IPS-20b (cell line): ENCODE results near the gene IFITM2.

ENCODE experiments used
- H3K27ac ChIP-seq: one replicate; pipeline ENCODE4 v1.5.1; 2013; ENCODE audit warnings: low read length
- H3K27me3 ChIP-seq: 2 replicates; pipeline ENCODE4 v1.6.1; 2013; ENCODE audit warnings: mild to moderate bottlenecking, low read length, inconsistent platforms; ENCODE audit not compliant: insufficient read depth
- H3K36me3 ChIP-seq: 2 replicates; pipeline ENCODE4 v1.6.1; 2013; ENCODE audit warnings: low read depth, mild to moderate bottlenecking, inconsistent platforms, low read length, moderate library complexity; ENCODE audit not compliant: insufficient read depth
- H3K4me1 ChIP-seq: 2 replicates; pipeline ENCODE4 v1.6.1; 2013; ENCODE audit warnings: mild to moderate bottlenecking, control low read depth, inconsistent platforms, low read length, moderate library complexity; ENCODE audit not compliant: insufficient read depth
- H3K4me3 ChIP-seq: 2 replicates; pipeline ENCODE4 v1.5.1; 2013; ENCODE audit warnings: mild to moderate bottlenecking, low read length, inconsistent platforms
- H3K9ac ChIP-seq: 2 replicates; pipeline ENCODE4 v1.6.1; 2013; ENCODE audit warnings: low read depth, mild to moderate bottlenecking, inconsistent platforms, low read length, moderate library complexity
- H3K9me3 ChIP-seq: 2 replicates; pipeline ENCODE4 v1.6.1; 2013; ENCODE audit warnings: mild to moderate bottlenecking, low read depth, low read length, inconsistent platforms; ENCODE audit not compliant: insufficient read depth

IFITM2 gene

DNA sequence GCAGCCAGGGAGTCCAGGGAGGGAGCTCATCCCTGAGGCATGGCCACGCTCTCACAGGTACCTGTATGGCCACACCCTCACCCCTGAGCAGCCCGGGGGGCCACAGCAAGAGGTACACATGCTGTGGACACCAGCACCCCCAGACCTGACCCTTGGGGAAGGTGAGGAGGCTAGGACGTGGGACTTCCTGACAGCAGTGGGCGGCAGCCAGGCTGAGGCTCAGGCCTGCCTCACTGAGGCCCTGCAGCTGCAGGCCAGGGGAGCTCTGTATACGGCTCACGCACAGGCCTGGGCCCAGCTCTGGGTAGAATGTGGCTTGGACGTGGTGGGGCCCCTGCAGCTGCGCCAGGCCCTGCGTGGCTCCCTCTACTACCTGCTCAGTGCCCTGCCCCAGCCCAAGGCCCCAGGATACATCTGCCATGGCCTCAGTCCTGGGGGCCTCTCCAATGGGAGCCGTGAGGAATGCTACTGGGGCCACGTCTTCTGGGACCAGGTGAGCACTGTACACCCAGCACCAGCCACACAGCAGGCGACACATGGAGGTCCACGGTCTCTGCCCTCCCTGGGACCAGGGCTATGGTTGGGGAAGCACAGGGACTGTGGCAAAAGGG lies 16.9 kb upstream of the IFITM2 start:
- Histone ChIP-seq H3K27me3 (peaks cover 19% of the 10 kb centered on the region), H3K4me1 (peaks cover 3% of the 10 kb centered on the region; the same call in 1 of the 2 replicates), H3K4me3 (no peak overlapping the region), H3K9ac (no peak overlapping the region), H3K36me3 (peaks cover 18% of the 10 kb centered on the region), H3K27ac (no peak overlapping the region), H3K9me3 (no peaks in the 10 kb centered on the region)

DNA sequence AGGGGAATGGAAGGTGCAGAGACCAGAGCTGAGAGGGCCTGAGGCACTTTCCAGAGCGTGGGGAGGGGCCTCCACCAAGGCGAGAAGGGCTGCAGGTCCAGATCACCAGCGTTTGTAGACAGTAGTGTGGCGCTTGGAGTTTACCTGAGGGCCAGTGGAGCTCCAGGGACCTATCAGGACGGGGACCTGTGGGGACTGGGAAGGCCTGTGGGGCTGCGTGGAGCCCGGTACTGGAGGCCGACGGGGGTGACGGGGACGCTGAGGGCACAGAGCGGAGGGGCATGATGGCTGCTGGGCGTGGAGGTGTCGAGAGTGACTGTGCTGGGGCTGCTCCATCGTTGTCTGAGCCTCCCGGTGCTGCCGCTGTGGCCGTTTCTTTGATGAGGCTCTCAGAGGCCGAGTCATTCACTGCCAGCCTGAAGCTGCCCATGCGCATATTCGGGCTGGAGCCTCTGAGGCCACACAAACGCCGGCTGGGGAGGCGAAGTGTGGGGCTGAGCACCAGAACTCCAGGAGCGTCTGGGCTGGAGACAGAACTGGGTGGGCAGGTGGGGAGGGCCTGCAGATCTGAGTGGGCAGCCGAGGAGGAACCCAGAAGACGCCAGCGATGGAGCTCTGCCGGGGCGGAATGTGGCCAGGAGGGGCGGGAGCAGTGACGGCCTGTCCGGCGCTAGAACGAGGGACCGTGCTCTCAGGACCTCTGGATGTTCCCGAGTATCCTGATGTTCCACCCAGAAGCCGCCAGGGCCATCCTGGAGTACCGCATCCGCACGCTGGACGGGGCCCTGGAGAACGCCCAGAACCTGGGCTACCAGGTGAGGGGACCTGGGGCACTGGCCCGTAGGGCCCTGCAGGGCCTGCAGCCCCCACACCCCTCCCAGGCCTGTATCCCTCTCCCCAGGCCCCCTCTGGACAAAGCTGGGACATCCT lies 16.1 kb upstream of the IFITM2 start:
- H3K36me3 ChIP-seq, result peaks cover 18% of the 10 kb centered on the region
- H3K9me3 ChIP-seq, result no peaks in the 10 kb centered on the region
- H3K4me1 ChIP-seq, result peaks cover 3% of the 10 kb centered on the region; the same call in 1 of the 2 replicates
- H3K9ac ChIP-seq, result no peak overlapping the region
- H3K27me3 ChIP-seq, result peaks cover 19% of the 10 kb centered on the region
- no peak overlapping the region for H3K27ac ChIP-seq
- H3K4me3 ChIP-seq, result no peak overlapping the region

DNA sequence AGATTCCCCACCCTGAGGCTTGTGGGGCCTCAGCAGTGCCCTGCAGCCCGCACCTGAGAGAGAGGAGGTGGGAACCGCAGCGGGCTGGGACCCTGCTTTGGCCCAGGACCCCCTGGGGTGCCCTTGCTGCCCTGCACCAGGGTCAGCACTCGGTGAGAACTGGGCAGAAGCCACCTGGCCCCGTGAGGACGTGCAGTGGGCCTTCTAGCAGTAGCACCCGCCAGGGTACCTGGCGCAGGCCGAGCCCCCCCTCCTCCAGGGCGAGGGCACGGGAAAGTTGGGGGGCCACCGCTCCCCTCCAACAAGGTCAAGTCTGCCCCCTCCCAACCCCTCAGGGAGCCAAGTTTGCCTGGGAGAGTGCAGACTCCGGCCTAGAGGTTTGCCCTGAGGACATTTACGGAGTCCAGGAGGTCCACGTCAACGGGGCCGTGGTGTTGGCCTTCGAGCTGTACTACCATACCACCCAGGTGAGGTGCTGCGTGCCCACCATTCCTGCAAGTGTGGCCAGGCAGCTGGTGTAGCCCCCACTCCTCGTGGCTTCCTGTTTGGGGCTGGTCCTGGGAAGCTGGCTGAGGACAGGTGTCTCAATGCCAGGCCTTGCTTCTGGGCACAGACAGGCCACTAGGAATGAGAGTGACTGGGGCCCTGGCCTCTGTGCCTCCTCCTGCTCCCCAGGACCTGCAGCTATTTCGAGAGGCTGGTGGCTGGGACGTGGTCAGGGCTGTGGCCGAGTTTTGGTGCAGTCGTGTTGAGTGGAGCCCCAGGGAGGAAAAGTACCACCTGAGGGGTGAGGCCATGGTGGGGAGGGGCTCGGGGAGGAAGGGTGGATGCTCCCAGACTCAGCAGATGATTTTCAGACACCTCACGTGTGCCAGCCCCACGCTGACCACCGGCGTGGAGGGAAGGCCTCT lies 15.2 kb upstream of the IFITM2 start:
- H3K36me3 ChIP-seq, result peaks cover 18% of the 10 kb centered on the region
- no peaks in the 10 kb centered on the region for H3K9me3 ChIP-seq
- peaks cover 3% of the 10 kb centered on the region; the same call in 1 of the 2 replicates for H3K4me1 ChIP-seq
- no peak overlapping the region for H3K27ac ChIP-seq
- H3K27me3 ChIP-seq, result peaks cover 13% of the 10 kb centered on the region
- H3K4me3 ChIP-seq, result no peak overlapping the region
- no peak overlapping the region for H3K9ac ChIP-seq

DNA sequence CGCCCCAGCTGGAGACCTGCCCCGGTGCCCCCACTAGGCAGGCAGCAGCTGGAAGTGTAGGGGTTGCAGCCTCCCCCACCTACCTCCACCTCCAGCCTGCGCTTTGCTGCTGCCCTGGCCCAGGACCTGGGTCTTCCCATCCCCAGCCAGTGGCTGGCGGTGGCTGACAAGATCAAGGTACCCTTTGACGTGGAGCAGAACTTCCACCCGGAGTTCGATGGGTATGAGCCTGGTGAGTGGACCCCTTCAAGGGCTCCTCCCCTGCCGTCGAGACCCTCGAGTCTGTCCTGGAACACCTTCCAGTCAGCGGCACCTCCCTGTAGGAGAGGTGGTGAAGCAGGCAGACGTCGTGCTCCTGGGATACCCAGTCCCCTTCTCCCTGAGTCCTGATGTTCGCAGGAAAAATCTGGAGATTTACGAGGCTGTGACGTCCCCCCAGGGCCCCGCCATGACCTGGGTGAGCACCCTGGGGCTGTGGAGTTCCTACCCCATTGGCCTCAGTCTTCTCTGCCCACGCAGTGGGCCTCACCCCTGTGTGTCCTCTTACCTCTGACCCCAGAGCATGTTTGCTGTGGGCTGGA lies 14.3 kb upstream of the IFITM2 start:
- peaks cover 18% of the 10 kb centered on the region for H3K36me3 ChIP-seq
- H3K9me3 ChIP-seq, result no peaks in the 10 kb centered on the region
- H3K27me3 ChIP-seq, result peaks cover 4% of the 10 kb centered on the region
- H3K27ac ChIP-seq, result no peak overlapping the region
- H3K9ac ChIP-seq, result no peak overlapping the region; the same call in 1 of the 2 replicates
- H3K4me3 ChIP-seq, result no peak overlapping the region
- H3K4me1 ChIP-seq, result no peaks in the 10 kb centered on the region; the same call in 1 of the 2 replicates

DNA sequence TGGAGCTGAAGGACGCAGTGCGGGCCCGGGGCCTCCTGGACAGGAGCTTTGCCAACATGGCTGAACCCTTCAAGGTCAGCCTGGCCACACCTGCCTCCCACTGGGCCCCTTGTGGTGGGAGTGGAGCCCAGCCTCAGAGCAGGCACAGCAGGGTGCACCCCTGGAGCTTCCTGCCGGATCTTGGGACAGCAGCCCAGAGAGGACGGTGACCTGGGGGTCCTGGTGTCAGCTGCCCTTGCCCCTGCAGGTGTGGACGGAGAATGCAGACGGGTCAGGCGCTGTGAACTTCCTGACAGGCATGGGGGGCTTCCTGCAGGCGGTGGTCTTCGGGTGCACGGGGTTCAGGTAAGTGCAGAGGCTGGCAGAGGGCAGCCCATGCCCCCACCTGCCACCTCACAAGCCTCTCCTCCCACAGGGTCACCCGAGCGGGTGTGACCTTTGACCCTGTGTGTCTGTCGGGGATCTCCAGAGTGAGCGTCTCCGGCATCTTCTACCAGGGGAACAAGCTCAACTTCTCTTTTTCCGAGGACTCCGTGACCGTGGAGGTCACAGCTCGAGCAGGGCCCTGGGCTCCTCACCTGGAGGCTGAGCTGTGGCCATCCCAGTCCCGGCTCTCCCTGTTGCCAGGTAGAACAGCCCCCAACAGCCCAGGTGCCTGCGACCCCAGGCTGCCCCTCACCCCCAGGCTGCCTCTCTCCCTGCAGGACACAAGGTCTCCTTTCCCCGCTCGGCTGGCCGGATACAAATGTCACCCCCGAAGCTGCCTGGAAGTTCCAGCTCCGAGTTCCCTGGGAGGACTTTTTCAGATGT lies 13.6 kb upstream of the IFITM2 start:
- no peaks in the 10 kb centered on the region for H3K27me3 ChIP-seq
- H3K9ac ChIP-seq, result no peak overlapping the region

DNA sequence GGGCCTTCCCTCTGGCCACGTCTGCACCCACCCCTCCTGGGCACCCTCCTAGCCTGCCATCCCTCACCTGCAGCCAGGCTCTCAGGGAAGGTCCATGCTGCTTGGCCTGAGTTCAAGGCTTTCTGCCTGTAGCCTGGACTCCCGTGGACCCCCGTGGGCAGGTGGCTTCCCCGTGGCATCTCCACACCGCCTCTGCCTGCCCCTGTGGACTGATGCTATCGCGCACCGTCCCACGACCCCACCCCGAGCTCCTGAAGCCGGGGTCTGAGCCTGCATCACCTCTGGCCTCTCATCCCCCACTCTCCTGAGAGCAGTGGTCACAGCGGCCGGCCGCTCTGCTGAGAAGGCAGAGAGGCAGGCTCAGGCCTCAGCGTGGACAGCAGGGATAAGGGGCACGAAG lies 12.8 kb upstream of the IFITM2 start:
- no peaks in the 10 kb centered on the region; the same call in 1 of the 2 replicates for H3K4me1 ChIP-seq
- H3K36me3 ChIP-seq, result peaks cover 18% of the 10 kb centered on the region
- H3K27ac ChIP-seq, result no peak overlapping the region
- H3K27me3 ChIP-seq, result no peaks in the 10 kb centered on the region
- no peaks in the 10 kb centered on the region for H3K9me3 ChIP-seq
- H3K4me3 ChIP-seq, result no peak overlapping the region
- H3K9ac ChIP-seq, result no peak overlapping the region

More for the DNA sequence above, 13.6 kb upstream of the IFITM2 start:
- no peaks in the 10 kb centered on the region; the same call in 1 of the 2 replicates for H3K4me1 ChIP-seq
- H3K36me3 ChIP-seq, result peaks cover 18% of the 10 kb centered on the region
- H3K27ac ChIP-seq, result no peak overlapping the region
- no peak overlapping the region for H3K4me3 ChIP-seq
- H3K9me3 ChIP-seq, result no peaks in the 10 kb centered on the region

DNA sequence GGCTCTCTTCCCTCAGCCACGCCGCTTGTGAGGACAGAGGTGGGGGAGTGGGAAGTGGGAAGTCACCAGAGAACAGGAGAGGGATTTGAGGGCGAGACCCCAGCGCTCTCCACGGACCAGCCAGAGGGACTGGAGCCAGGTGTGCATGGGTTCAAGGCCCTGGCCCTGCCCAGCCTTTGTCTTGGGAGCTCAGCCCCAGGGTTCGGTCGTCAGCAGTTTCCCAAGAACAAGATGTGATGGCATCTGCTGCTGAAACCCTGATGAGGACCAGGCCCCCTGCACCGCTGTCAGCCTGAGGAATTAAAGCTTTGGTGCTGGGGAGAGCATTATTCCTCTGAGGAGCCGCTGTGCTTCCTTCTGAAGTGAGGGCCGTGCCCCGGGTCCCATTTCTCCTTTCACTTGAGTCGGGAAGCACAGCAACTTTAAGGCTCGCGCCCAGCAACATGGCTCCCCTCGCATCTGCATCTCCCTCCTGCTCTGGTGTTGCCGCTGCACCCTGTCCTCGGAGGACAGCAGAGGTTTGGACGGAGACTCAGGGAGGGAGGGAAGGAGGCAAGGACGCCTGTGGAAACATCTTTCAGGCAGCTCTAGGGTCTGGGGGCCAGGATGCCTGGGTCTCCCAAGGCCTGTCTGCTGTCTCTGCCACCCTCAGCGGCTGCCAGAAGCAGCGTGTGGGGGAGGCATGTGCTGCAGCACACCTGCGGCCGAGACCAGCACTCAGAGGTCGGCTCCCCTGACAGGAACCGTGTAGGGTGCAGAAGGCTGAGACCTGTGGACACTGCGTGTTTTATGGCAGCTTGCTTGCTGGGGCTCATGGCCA lies 12.1 kb upstream of the IFITM2 start:
- Histone ChIP-seq H3K36me3 (peaks cover 18% of the 10 kb centered on the region), H3K9ac (no peak overlapping the region)

DNA sequence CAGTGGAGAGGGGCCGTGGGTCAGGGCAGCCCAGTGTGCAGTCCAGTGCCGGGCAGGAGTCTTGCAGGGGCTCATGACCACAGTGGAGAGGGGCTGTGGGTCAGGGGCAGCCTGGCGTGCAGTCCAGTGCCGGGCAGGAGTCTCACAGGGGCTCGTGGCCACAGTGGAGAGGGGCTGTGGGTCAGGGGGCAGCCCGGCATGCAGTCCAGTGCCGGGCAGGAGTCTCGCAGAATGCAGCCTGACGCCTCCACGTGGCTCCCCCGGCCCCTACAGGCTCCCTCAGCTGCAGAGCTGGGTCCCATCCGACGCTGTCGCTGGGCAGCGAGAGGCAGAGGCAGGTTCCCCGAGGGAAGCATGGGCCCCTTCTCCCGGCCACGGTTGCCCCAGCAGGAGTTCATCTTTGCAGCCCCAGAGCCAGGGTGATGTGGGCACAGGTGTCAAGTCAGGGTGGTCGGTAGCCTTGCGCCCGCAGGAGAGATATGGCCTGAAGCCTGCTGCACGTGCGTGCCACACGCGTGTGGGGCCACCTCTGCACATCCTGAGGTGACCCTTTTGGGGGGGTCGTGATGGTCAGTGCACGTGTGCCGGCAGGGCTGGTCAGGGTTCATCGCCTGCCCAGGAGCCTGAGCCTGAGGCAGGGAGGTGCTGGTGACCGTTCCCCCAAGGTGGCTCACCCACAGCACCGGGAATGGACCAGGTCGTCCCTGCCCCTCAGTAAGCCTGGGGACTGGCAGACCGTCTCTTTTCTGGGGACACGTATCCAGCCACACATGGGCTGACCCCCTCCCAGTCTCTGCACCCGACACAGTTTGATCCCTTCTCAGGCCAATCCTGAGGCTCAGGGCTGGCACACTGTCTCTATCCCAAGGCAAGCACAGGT lies 11.2 kb upstream of the IFITM2 start:
- H3K4me3 ChIP-seq, result no peak overlapping the region
- H3K27me3 ChIP-seq, result no peaks in the 10 kb centered on the region
- peaks cover 9% of the 10 kb centered on the region for H3K4me1 ChIP-seq
- H3K9me3 ChIP-seq, result no peaks in the 10 kb centered on the region
- no peak overlapping the region for H3K27ac ChIP-seq
- H3K36me3 ChIP-seq, result peaks cover 18% of the 10 kb centered on the region
- no peak overlapping the region for H3K9ac ChIP-seq

More for the DNA sequence above, 12.1 kb upstream of the IFITM2 start:
- H3K27ac ChIP-seq, result no peak overlapping the region
- H3K9me3 ChIP-seq, result no peaks in the 10 kb centered on the region
- no peaks in the 10 kb centered on the region for H3K27me3 ChIP-seq
- H3K4me1 ChIP-seq, result peaks cover 7% of the 10 kb centered on the region
- no peak overlapping the region for H3K4me3 ChIP-seq

DNA sequence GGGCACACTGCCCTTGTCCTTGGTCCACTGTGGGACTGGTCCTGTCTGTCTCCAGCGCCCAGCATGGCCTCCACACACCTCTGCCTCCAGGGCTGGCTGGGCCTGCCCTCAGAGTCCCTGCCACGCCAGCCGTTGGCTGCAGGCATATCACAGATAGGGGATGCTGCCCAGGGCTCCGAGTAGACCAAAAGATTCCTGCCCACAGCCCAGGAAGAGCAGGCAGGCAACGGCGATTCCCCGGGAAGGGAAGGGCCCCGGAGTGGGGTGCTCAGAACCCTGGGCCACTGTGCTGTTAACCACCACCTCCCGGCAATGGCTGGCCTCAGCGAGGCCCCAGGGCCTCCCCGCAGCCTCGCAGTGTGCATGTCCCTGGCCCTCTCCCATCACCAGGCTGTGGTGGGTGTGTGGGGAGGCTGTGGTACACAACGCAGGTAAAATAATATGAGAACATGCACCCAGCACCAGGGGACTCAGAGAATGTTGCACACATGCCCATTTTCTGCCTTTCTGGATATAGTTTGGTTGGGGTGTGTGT lies 10.5 kb upstream of the IFITM2 start:
- Histone ChIP-seq H3K36me3 (peaks cover 18% of the 10 kb centered on the region), H3K4me1 (peaks cover 9% of the 10 kb centered on the region), H3K9ac (no peak overlapping the region), H3K9me3 (no peaks in the 10 kb centered on the region), H3K27me3 (no peaks in the 10 kb centered on the region), H3K27ac (no peak overlapping the region), H3K4me3 (no peak overlapping the region)
